Neutrophil (primary cell): ENCODE results near the gene RPL28.

Experiments
- H3K27ac ChIP-seq: fragments of 200-600 bp; sonication (generic); 2 replicates; pipeline ENCODE4 v1.5.1; 2016; ENCODE audit warnings: mild to moderate bottlenecking, moderate library complexity
- H3K27me3 ChIP-seq: fragments of 200-600 bp; sonication (generic); 2 replicates; pipeline ENCODE4 v1.6.0; 2016; ENCODE audit warnings: mild to moderate bottlenecking
- H3K36me3 ChIP-seq: fragments of 200-600 bp; sonication (generic); 2 replicates; pipeline ENCODE4 v1.5.1; 2017
- H3K4me1 ChIP-seq, 2 experiments: fragments of 200-600 bp in 1 of 2; sonication (generic) in 1 of 2; 1 replicate in 1 of 2; 2 replicates in 1 of 2; pipeline versions ENCODE4 v1.5.1 to v1.6.1; 2013 to 2016; ENCODE audit warnings: low read depth in 1 of 2, low read length in 1 of 2, mild to moderate bottlenecking in 1 of 2, moderate library complexity in 1 of 2; ENCODE audit not compliant: control insufficient read depth in 1 of 2, insufficient read depth in 1 of 2
- H3K4me3 ChIP-seq, 2 experiments: fragments of 200-600 bp in 1 of 2; sonication (generic) in 1 of 2; 1 replicate in 1 of 2; 2 replicates in 1 of 2; pipeline ENCODE4 v1.5.1; 2013 to 2016; ENCODE audit warnings: low read depth in 1 of 2, low read length in 1 of 2, mild to moderate bottlenecking in 1 of 2, moderate library complexity in 1 of 2
- H3K9me3 ChIP-seq: fragments of 200-600 bp; sonication (generic); 2 replicates; pipeline ENCODE4 v1.5.1; 2016
- CTCF ChIP-seq: fragments of 200-600 bp; sonication (generic); IDR thresholded peaks from 2 replicates; pipeline ENCODE4 v1.5.1; 2016; ENCODE audit warnings: antibody characterized with exemption

The RPL28 gene

GRCh38 chr19:55376241-55376933 lies 9.3 kb upstream of the RPL28 start, which contains the start of gene TMEM190:
TSS of gene TMEM190 (plus strand) at chr19:55376826. CDS start at chr19:55376854, 28 bp downstream.
- no peak for TF ChIP-seq CTCF
- no peak within 1 kb of the TSS for H3K4me3 ChIP-seq
- H3K9me3 ChIP-seq = no peaks in the 10 kb centered on the region
- no peaks in the 10 kb centered on the region for H3K4me1 ChIP-seq
- H3K36me3 ChIP-seq = no peaks in the 10 kb centered on the region
- H3K27me3 ChIP-seq = peaks cover 83% of the 10 kb centered on the region
- H3K27ac ChIP-seq = no peak within 1 kb of the TSS

GRCh38 chr19:55377356-55378131 lies 8.2 kb upstream of the RPL28 start:
- Histone ChIP-seq H3K4me3 (no peak overlapping the region), H3K27ac (no peak overlapping the region), H3K27me3 (peaks cover 83% of the 10 kb centered on the region), H3K9me3 (no peaks in the 10 kb centered on the region), H3K4me1 (no peaks in the 10 kb centered on the region), H3K36me3 (no peaks in the 10 kb centered on the region)
- no peak for TF ChIP-seq CTCF

GRCh38 chr19:55379174-55379573 lies 6.6 kb upstream of the RPL28 start:
- no peak overlapping the region for H3K27ac ChIP-seq
- H3K27me3 ChIP-seq = peaks cover 76% of the 10 kb centered on the region
- H3K9me3 ChIP-seq = no peaks in the 10 kb centered on the region
- H3K4me3 ChIP-seq = no peak overlapping the region
- H3K4me1 ChIP-seq = peaks cover 8 to 10% of the 10 kb centered on the region in 2 experiments
- no peaks in the 10 kb centered on the region for H3K36me3 ChIP-seq
- TF ChIP-seq CTCF = no peak

GRCh38 chr19:55382013-55382412 lies 3.7 kb upstream of the RPL28 start:
- Histone ChIP-seq H3K4me1 (peaks cover 27 to 29% of the 10 kb centered on the region in 2 experiments), H3K27me3 (peaks cover 47% of the 10 kb centered on the region), H3K27ac (no peak overlapping the region), H3K9me3 (no peaks in the 10 kb centered on the region), H3K36me3 (no peaks in the 10 kb centered on the region), H3K4me3 (no peak overlapping the region)
- TF ChIP-seq CTCF = no peak

GRCh38 chr19:55382522-55383054 lies 3.1 kb upstream of the RPL28 start:
- Histone ChIP-seq H3K4me1 (peaks cover 33 to 35% of the 10 kb centered on the region in 2 experiments), H3K27me3 (peaks cover 42% of the 10 kb centered on the region), H3K9me3 (no peaks in the 10 kb centered on the region), H3K4me3 (no peak overlapping the region), H3K36me3 (peaks cover 5% of the 10 kb centered on the region), H3K27ac (no peak overlapping the region)
- no peak for TF ChIP-seq CTCF
